Neural cell (in vitro differentiated cells): ENCODE data around the gene STX12. TPM values are rescaled to one million over a fixed set of nuclear protein-coding genes. Genes with fewer than 3 reads are reported as not detected.

Source experiments
- polyA plus RNA-seq: library from polyadenylated mRNA; depleted of rRNA; stranded (reverse); fragments of >200 nt; gene quantifications from 2 replicates; pipeline ENCODE4 v1.2.3, GENCODE V29; 2014
- small RNA-seq, 3 experiments: library from RNA; depleted of rRNA; stranded (forward); fragments of <200 nt; gene quantifications; one replicate each; pipeline ENCODE3, GENCODE V24; 2012
- TF ChIP-seq, protein P1 (sequence below): IDR thresholded peaks from 2 replicates; pipeline ENCODE4 v1.6.1; 2012; ENCODE audit warnings: borderline replicate concordance

STX12 gene
- polyA plus RNA-seq, 1 donor from 2014 or later: 171 TPM

DNA sequence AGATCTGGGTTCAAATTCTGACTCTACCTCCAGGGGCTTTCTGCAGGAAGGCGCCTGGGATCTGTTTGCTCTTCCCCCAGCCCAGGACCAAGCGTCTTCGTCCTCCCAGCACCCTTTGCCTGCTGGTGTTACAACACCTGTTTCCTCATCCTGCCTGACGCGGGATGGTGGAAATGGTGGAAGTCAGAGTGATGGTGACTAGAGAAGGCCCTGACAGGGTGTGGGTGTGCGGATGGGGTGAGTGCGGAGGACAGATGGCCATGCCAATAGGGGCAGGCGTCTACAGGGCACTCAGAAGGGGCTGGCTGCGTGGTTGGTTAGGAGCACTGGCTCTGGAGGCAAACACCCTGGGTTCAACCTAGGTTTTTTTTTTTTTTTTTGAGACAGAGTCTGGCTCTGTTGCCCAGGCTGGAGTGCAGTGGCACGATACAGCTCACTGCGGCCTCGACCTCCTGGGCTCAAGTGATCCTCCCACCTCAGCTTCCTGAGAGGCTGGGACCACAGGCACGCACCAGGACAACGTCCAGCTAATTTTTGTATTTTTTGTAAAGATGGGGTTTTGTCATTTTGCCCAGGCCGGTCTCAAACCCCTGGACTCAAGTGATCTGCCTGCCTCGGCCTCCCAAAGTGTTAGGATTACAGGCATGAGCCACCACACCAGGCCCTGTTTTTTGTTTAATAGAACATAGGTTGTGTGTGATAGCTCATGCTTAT, 100.8 kb downstream of the STX12 start (continued):
- TF ChIP-seq, protein P1, sequence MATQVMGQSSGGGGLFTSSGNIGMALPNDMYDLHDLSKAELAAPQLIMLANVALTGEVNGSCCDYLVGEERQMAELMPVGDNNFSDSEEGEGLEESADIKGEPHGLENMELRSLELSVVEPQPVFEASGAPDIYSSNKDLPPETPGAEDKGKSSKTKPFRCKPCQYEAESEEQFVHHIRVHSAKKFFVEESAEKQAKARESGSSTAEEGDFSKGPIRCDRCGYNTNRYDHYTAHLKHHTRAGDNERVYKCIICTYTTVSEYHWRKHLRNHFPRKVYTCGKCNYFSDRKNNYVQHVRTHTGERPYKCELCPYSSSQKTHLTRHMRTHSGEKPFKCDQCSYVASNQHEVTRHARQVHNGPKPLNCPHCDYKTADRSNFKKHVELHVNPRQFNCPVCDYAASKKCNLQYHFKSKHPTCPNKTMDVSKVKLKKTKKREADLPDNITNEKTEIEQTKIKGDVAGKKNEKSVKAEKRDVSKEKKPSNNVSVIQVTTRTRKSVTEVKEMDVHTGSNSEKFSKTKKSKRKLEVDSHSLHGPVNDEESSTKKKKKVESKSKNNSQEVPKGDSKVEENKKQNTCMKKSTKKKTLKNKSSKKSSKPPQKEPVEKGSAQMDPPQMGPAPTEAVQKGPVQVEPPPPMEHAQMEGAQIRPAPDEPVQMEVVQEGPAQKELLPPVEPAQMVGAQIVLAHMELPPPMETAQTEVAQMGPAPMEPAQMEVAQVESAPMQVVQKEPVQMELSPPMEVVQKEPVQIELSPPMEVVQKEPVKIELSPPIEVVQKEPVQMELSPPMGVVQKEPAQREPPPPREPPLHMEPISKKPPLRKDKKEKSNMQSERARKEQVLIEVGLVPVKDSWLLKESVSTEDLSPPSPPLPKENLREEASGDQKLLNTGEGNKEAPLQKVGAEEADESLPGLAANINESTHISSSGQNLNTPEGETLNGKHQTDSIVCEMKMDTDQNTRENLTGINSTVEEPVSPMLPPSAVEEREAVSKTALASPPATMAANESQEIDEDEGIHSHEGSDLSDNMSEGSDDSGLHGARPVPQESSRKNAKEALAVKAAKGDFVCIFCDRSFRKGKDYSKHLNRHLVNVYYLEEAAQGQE: no peak

Small RNAs within 50 kb of the gene (small RNA-seq; reads per million reads assigned to genes)
- gene AL020997.2 (0 to 4.5 (median 2.0) reads per million in 3 experiments), gene RNU6-1245P (0 to 0.06 (median 0) reads per million in 3 experiments), gene SCARNA1 (153 to 193 (median 160) reads per million in 3 experiments)

Other genes with a start within 250 kb of the STX12 start
- 5.3 and 18.4 TPM in 2 replicates for gene AHDC1, start 169.1 kb upstream of the STX12 start, polyA plus RNA-seq
- not detected in 2 replicates for gene FGR, start 138.0 kb upstream of the STX12 start, polyA plus RNA-seq
- 0.35 and 1.8 TPM in 2 replicates for gene IFI6, start 101.0 kb upstream of the STX12 start, polyA plus RNA-seq
- gene FAM76A, start 47.3 kb upstream of the STX12 start, polyA plus RNA-seq: 11.1 and 14.5 TPM in 2 replicates
- 90.1 and 106 TPM in 2 replicates for gene PPP1R8, start 57.6 kb downstream of the STX12 start, polyA plus RNA-seq
- 0.26 TPM in 1 of 2 replicates, not detected in the other for gene THEMIS2, start 99.3 kb downstream of the STX12 start, polyA plus RNA-seq
- 66.9 and 68.2 TPM in 2 replicates for gene RPA2, start 141.4 kb downstream of the STX12 start, polyA plus RNA-seq
- gene SMPDL3B, start 161.8 kb downstream of the STX12 start, polyA plus RNA-seq: 0.56 TPM in 1 of 2 replicates, not detected in the other
- not detected in 2 replicates for gene XKR8, start 186.8 kb downstream of the STX12 start, polyA plus RNA-seq